ENCODE measurements around the gene C1QTNF8. TPM values are rescaled to one million over a fixed set of nuclear protein-coding genes. Genes with fewer than 3 reads are reported as not detected.

The C1QTNF8 gene
- total and polyA plus RNA-seq, 5 donors from 2014 or later, result not detected

DNA sequence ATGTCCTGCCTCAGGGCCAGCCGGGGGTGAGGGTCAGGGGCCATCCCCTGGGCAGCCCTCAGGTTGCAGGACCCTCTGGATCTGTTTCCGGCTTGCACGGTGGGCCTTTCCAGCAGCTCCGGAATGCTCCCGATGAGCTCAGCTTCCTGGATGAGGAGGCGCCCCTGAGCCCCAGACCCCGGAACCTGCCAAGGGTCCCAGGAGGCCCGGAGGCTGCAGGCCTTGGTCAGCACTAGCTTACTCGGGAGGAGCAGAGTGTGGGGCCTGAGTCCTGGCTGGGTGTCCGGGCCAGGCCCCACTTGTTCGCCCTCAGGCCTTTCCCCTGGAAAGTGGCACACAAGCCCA, 7.6 kb upstream of the C1QTNF8 start:
- ATAC-seq (ENCODE audit: low read depth in 2 of 2) (no peak), DNase-seq (no peak)
- Histone ChIP-seq H3K27ac (ENCODE audit: insufficient read depth, low read length, poor library complexity, severe bottlenecking) (no peak overlapping the region), H3K36me3 (ENCODE audit: control insufficient read depth, insufficient read depth, low read length) (no peaks in the 10 kb centered on the region), H3K4me3 (ENCODE audit: low read depth, low read length) (no peak overlapping the region), H3K9me3 (ENCODE audit: control insufficient read depth in 2 of 2, low read length in 2 of 2) (no peaks in the 10 kb centered on the region), H3K4me1 (ENCODE audit: control insufficient read depth, insufficient read depth, low read length, poor library complexity, severe bottlenecking) (peaks cover 5% of the 10 kb centered on the region), H3K27me3 (ENCODE audit: control insufficient read depth, insufficient read depth, low read length) (no peaks in the 10 kb centered on the region)
- Mint-ChIP-seq H3K4me3 (no peak overlapping the region), H3K4me1 (no peaks in the 10 kb centered on the region), H3K27ac (no peak overlapping the region), H3K27me3 (no peaks in the 10 kb centered on the region), H3K9me3 (no peaks in the 10 kb centered on the region), H3K36me3 (no peaks in the 10 kb centered on the region)

DNA sequence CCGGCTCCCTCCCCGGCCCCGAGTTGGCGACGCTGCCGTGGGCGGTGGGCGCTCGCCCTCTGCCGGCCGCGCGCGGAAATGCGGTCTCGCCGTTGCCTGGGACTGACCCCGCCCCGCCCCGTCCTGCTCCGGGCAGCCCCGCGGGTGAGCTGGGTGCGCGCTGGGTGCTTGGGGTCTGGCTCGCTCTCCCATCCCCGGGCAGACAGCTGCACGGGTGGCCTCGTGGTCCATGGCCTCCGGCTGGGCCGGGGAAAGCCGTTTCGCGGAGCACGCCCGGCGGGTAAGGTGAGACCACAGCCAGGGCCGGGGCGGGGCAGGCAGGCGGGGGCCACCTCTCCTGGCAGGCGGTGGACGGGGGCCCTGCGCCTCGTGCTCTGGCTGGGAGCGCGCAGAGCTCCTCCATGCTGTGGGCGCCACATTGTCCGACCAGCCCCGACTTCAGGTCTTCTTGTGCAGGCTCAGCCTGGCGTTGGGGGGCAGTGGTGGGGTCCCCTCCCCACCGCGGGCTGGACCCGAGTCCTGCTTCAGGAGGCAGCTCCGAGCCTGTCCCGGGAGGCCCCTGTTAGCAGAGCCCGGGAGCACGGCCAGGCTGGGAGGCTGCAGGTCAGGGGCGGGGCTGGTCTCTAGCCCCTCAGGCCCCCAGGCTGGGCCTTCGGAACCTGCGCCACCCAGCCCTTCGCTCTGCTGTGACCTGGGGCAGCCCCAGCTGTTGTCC, 7.0 kb upstream of the C1QTNF8 start:
- Mint-ChIP-seq H3K27me3 (no peaks in the 10 kb centered on the region), H3K36me3 (no peaks in the 10 kb centered on the region), H3K4me3 (no peak overlapping the region), H3K27ac (no peak overlapping the region), H3K4me1 (no peaks in the 10 kb centered on the region), H3K9me3 (no peaks in the 10 kb centered on the region)
- ATAC-seq (ENCODE audit: low read depth in 2 of 2), result peak; percentile 48 to 70
- DNase-seq, result peak; percentile 46 to 60 (median 51)
- Histone ChIP-seq H3K4me3 (ENCODE audit: low read depth, low read length) (no peak overlapping the region), H3K36me3 (ENCODE audit: control insufficient read depth, insufficient read depth, low read length) (no peaks in the 10 kb centered on the region), H3K27ac (ENCODE audit: insufficient read depth, low read length, poor library complexity, severe bottlenecking) (no peak overlapping the region), H3K27me3 (ENCODE audit: control insufficient read depth, insufficient read depth, low read length) (no peaks in the 10 kb centered on the region), H3K9me3 (ENCODE audit: control insufficient read depth in 2 of 2, low read length in 2 of 2) (no peaks in the 10 kb centered on the region), H3K4me1 (ENCODE audit: control insufficient read depth, insufficient read depth, low read length, poor library complexity, severe bottlenecking) (peaks cover 5% of the 10 kb centered on the region)

DNA sequence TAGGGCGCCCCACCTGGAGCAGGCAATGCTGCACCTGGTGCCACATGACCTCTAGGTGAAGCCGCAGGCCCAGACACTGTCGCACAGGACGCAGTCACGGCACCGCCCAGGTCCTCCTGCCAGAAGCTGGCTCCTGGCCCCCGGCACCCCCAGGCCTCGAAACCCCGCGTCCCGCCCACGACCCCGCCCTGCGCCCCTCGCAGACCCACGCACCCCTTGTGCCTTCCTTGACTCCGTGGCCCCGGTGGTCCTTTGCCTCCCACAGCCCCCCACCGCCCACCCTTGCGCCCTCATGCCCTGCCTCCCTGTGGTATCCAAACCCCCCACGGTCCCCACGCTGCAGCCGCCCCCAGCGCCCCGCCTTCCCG, 6.3 kb upstream of the C1QTNF8 start:
- Histone ChIP-seq H3K27me3 (ENCODE audit: control insufficient read depth, insufficient read depth, low read length) (no peaks in the 10 kb centered on the region), H3K27ac (ENCODE audit: insufficient read depth, low read length, poor library complexity, severe bottlenecking) (no peak overlapping the region), H3K4me1 (ENCODE audit: control insufficient read depth, insufficient read depth, low read length, poor library complexity, severe bottlenecking) (peaks cover 5% of the 10 kb centered on the region), H3K4me3 (ENCODE audit: low read depth, low read length) (no peak overlapping the region), H3K9me3 (ENCODE audit: control insufficient read depth in 2 of 2, low read length in 2 of 2) (no peaks in the 10 kb centered on the region), H3K36me3 (ENCODE audit: control insufficient read depth, insufficient read depth, low read length) (no peaks in the 10 kb centered on the region)
- no peak overlapping the region for H3K4me3 Mint-ChIP-seq
- no peaks in the 10 kb centered on the region for H3K9me3 Mint-ChIP-seq
- no peak for ATAC-seq (ENCODE audit: low read depth in 2 of 2)
- H3K36me3 Mint-ChIP-seq, result no peaks in the 10 kb centered on the region
- H3K4me1 Mint-ChIP-seq, result no peaks in the 10 kb centered on the region
- no peak for DNase-seq
- no peak overlapping the region for H3K27ac Mint-ChIP-seq
- no peaks in the 10 kb centered on the region for H3K27me3 Mint-ChIP-seq

DNA sequence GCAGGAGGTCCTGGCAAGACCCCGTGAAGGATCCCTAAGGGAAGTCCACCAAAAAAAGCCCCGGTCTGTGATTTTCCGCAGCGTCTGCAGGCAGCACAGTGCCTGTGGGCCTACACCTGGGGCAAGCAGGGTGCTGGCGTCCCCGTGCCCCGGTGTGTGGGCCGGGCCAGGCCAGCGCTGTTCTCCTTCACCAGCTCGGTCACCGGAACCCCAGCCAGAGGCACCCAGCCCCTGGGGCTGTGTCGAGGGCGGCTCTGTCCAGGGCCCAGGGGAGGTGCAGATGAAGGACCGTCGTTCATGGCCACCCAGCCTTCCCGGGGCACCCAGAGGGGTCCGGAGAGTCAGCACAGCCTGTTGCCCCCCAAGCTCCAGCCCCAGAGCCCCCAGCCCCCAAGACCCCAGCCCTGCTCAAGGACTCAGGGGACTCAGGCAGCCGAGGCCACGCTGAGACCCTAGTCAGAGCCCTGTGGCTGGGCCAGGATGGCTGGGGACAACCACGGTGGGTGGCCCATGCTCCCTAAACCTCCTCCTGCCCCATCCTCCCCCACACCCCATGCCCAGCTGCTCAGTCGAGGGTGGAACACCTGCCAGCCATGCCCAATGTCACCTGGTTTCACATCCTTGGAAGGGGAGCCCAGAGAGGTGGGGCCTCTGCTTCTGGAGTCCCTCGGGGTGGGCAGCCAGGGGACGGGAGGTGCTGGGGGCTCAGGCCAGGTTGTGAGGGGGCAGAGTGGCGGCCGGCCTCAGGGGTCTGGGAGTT, 5.7 kb upstream of the C1QTNF8 start:
- H3K27me3 ChIP-seq (ENCODE audit: control insufficient read depth, insufficient read depth, low read length), result no peaks in the 10 kb centered on the region
- Mint-ChIP-seq H3K36me3 (no peaks in the 10 kb centered on the region), H3K27me3 (no peaks in the 10 kb centered on the region)

DNA sequence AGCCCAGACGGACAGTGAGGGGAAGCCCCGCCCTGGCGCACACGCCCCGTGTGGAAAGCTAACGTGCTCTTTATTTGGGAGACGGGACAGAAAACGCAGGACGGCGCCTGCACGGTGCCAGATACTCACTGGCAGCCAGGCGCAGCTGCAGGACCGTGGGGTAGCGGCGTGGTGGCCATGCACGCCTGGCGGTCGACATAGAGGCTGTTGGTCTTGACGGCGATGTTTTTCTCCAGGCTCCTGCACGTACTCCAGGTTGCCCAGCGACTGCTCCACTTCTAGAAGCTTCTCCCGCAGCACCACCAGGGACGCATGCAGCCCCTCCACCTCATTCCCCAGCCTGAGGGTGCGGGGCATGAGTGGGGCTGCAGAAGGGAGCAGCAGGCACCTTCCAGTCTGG, 5.1 kb upstream of the C1QTNF8 start:
- H3K36me3 Mint-ChIP-seq, result no peaks in the 10 kb centered on the region
- Histone ChIP-seq H3K4me3 (ENCODE audit: low read depth, low read length) (no peak overlapping the region), H3K4me1 (ENCODE audit: control insufficient read depth, insufficient read depth, low read length, poor library complexity, severe bottlenecking) (peaks cover 5% of the 10 kb centered on the region), H3K36me3 (ENCODE audit: control insufficient read depth, insufficient read depth, low read length) (no peaks in the 10 kb centered on the region), H3K9me3 (ENCODE audit: control insufficient read depth in 2 of 2, low read length in 2 of 2) (no peaks in the 10 kb centered on the region), H3K27ac (ENCODE audit: insufficient read depth, low read length, poor library complexity, severe bottlenecking) (no peak overlapping the region), H3K27me3 (ENCODE audit: control insufficient read depth, insufficient read depth, low read length) (no peaks in the 10 kb centered on the region)
- H3K9me3 Mint-ChIP-seq, result no peaks in the 10 kb centered on the region
- no peaks in the 10 kb centered on the region for H3K27me3 Mint-ChIP-seq
- no peaks in the 10 kb centered on the region for H3K4me1 Mint-ChIP-seq
- ATAC-seq (ENCODE audit: low read depth in 2 of 2) (no peak), DNase-seq (no peak)
- H3K4me3 Mint-ChIP-seq, result no peak overlapping the region
- H3K27ac Mint-ChIP-seq, result no peak overlapping the region

More for the DNA sequence above, 5.7 kb upstream of the C1QTNF8 start:
- Histone ChIP-seq H3K27ac (ENCODE audit: insufficient read depth, low read length, poor library complexity, severe bottlenecking) (no peak overlapping the region), H3K36me3 (ENCODE audit: control insufficient read depth, insufficient read depth, low read length) (no peaks in the 10 kb centered on the region), H3K4me1 (ENCODE audit: control insufficient read depth, insufficient read depth, low read length, poor library complexity, severe bottlenecking) (peaks cover 5% of the 10 kb centered on the region), H3K9me3 (ENCODE audit: control insufficient read depth in 2 of 2, low read length in 2 of 2) (no peaks in the 10 kb centered on the region), H3K4me3 (ENCODE audit: low read depth, low read length) (no peak overlapping the region)
- Mint-ChIP-seq H3K9me3 (no peaks in the 10 kb centered on the region), H3K4me1 (no peaks in the 10 kb centered on the region), H3K27ac (no peak overlapping the region), H3K4me3 (no peak overlapping the region)
- ATAC-seq (ENCODE audit: low read depth in 2 of 2) (no peak), DNase-seq (no peak)

DNA sequence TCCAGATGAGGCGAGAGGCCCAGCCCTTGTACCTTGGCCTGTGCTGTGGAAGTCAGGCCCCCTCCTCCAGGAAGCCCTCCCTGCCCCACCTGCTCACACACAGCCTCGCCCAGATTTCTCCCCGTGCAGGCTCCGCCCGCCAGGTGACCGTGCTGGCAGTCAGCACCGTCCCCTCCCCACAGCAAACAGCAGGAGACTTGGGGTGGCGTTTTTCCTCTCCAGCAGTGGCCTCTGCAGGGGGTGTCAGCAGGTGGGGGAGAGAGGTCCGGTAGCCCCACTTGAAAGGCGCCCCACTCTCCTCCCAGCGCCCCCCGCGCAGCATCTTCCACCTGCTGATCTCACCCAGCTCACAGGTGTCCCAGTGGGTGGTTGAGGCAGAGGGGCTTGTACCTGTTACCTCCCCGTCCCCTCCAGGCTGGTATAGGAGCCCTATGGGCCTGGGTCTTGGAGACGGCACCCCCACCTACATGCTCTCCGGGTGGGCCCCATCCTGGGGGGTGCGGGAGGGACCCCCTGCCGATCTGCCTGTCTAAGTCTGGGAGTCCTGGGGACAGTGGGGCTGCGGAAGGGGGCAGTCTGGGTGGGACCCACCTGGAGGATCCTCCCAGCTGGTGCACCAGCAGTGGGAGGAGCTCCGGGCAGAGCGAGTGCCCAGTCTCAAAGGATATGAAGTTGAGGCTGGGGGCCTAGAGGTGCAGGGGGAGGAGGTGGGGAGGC, 4.2 kb upstream of the C1QTNF8 start:
- H3K36me3 ChIP-seq (ENCODE audit: control insufficient read depth, insufficient read depth, low read length), result no peaks in the 10 kb centered on the region
- Mint-ChIP-seq H3K36me3 (no peaks in the 10 kb centered on the region), H3K27ac (no peak overlapping the region), H3K9me3 (no peaks in the 10 kb centered on the region), H3K4me3 (no peak overlapping the region), H3K27me3 (no peaks in the 10 kb centered on the region), H3K4me1 (no peaks in the 10 kb centered on the region)
- ATAC-seq (ENCODE audit: low read depth in 2 of 2) (no peak), DNase-seq (no peak)
- no peak overlapping the region for H3K27ac ChIP-seq (ENCODE audit: insufficient read depth, low read length, poor library complexity, severe bottlenecking)
- H3K4me3 ChIP-seq (ENCODE audit: low read depth, low read length), result no peak overlapping the region
- no peaks in the 10 kb centered on the region for H3K27me3 ChIP-seq (ENCODE audit: control insufficient read depth, insufficient read depth, low read length)
- H3K4me1 ChIP-seq (ENCODE audit: control insufficient read depth, insufficient read depth, low read length, poor library complexity, severe bottlenecking), result peaks cover 5% of the 10 kb centered on the region
- no peaks in the 10 kb centered on the region for H3K9me3 ChIP-seq (ENCODE audit: control insufficient read depth in 2 of 2, low read length in 2 of 2)

DNA sequence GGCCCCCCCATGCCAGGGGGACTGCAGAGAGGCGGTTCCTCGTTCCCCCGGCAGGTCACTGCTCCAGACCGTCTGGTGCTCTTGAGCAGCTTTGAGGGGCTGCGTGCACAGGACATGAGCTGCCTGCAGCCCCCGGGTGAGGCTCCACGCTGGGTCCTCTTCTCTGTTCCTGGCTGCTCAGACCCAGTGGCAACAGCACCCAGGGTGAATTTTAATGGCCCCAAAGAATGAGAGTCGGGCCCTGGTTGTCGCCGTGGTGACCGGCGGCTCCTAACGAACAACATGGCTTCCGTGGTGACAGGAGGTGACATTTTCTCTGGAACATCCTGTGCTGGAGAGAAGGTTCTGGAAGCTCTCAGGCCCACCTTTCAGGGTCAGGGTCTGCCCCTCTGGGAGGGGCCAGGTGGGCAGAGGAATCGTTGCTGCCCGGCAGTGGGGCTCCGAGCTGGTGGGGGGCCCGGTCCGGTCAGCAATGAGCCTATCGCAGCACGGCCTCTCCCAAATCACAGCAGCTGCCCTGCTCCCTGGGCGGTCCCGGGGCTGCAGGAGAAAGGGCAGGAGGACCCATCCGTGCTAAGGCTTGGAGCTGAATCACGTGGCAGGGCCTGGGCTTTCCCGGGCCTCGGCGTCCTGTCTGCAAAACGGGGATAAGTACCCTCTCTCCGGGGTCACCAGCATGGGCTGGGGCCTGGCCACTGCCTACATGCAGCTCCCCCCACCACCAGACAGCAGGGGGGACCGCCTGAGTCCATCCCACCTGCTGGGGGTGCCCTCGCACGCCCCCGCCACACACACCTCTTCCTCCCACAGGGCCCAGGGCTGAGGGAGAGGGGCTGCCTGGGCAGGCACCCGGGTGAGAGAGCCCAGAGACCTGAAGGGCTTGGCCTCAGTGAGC, 3.4 kb upstream of the C1QTNF8 start:
- H3K27me3 ChIP-seq (ENCODE audit: control insufficient read depth, insufficient read depth, low read length), result no peaks in the 10 kb centered on the region
- no peaks in the 10 kb centered on the region for H3K9me3 Mint-ChIP-seq

More for the DNA sequence above, 3.4 kb upstream of the C1QTNF8 start:
- H3K4me3 ChIP-seq (ENCODE audit: low read depth, low read length), result no peak overlapping the region
- Mint-ChIP-seq H3K4me1 (no peaks in the 10 kb centered on the region), H3K36me3 (no peaks in the 10 kb centered on the region), H3K27ac (no peak overlapping the region), H3K4me3 (no peak overlapping the region), H3K27me3 (no peaks in the 10 kb centered on the region)
- ATAC-seq (ENCODE audit: low read depth in 2 of 2) (no peak), DNase-seq (no peak)
- H3K4me1 ChIP-seq (ENCODE audit: control insufficient read depth, insufficient read depth, low read length, poor library complexity, severe bottlenecking), result peaks cover 5% of the 10 kb centered on the region
- H3K36me3 ChIP-seq (ENCODE audit: control insufficient read depth, insufficient read depth, low read length), result no peaks in the 10 kb centered on the region
- H3K9me3 ChIP-seq (ENCODE audit: control insufficient read depth in 2 of 2, low read length in 2 of 2), result no peaks in the 10 kb centered on the region
- H3K27ac ChIP-seq (ENCODE audit: insufficient read depth, low read length, poor library complexity, severe bottlenecking), result no peak overlapping the region
